HEK293 (cell line): ENCODE results near the gene IZUMO2.

Experiments
- CTCF ChIA-PET: fragments of 350-600 bp; formaldehyde crosslinking; extraction: SDS; loops from one replicate; lab custom pipeline; 2021; ENCODE audit warnings: antibody characterized with exemption; lab: Yijun Ruan, JAX
- POLR2A ChIA-PET: fragments of 300-600 bp; formaldehyde crosslinking; extraction: SDS; loops from one replicate; lab custom pipeline; 2020; ENCODE audit warnings: antibody characterized with exemption, inconsistent platforms; lab: Yijun Ruan, JAX
- H3K27ac ChIP-seq: fragments of 200-500 bp; sonication (Bioruptor generic); 2 replicates; pipeline ENCODE4 v1.5.1; 2014; ENCODE audit warnings: low read depth, low read length, control low read depth, inconsistent platforms; ENCODE audit errors: extremely low read depth
- H3K36me3 ChIP-seq, 2 experiments: fragments of 200-500 bp in 1 of 2; sonication (Bioruptor generic) in 1 of 2; 1 replicate in 1 of 2; 2 replicates in 1 of 2; pipeline ENCODE4 v1.5.1; 2014 to 2017; ENCODE audit warnings: inconsistent platforms in 2 of 2, low read length in 2 of 2; ENCODE audit not compliant: control insufficient read depth in 2 of 2, insufficient read depth in 1 of 2
- H3K4me1 ChIP-seq: fragments of 200-500 bp; sonication (Bioruptor generic); 2 replicates; pipeline ENCODE4 v1.5.1; 2014; ENCODE audit warnings: mild to moderate bottlenecking, low read length, inconsistent platforms; ENCODE audit not compliant: control insufficient read depth, insufficient read depth
- H3K4me3 ChIP-seq: 2 replicates; pipeline ENCODE4 v1.5.1; 2011; ENCODE audit warnings: low read depth, mild to moderate bottlenecking, control low read depth, low read length, moderate library complexity
- H3K9me3 ChIP-seq: fragments of 200-500 bp; sonication (Bioruptor generic); 2 replicates; pipeline ENCODE4 v1.5.1; 2014; ENCODE audit warnings: low read depth, low read length, inconsistent platforms; ENCODE audit not compliant: control insufficient read depth, insufficient read depth
- PRDM1 ChIP-seq: fragments of 450-650 bp; formaldehyde crosslinking; IDR thresholded peaks from 2 replicates; pipeline ENCODE4; 2016; ENCODE audit warnings: missing biosample characterization, missing genetic modification characterization
- ZBTB17 ChIP-seq: fragments of 450-650 bp; formaldehyde crosslinking; IDR thresholded peaks from 2 replicates; pipeline ENCODE4 v1.5.1; 2016; ENCODE audit warnings: missing biosample characterization, missing genetic modification characterization
- ZFP37 ChIP-seq: fragments of 450-650 bp; formaldehyde crosslinking; IDR thresholded peaks from 2 replicates; pipeline ENCODE4 v1.5.1; 2016; ENCODE audit warnings: missing biosample characterization, missing genetic modification characterization
- ZNF175 ChIP-seq: fragments of 450-650 bp; formaldehyde crosslinking; IDR thresholded peaks from 2 replicates; pipeline ENCODE4 v1.5.1; 2016; ENCODE audit warnings: missing biosample characterization, missing genetic modification characterization
- ZNF24 ChIP-seq: fragments of 450-650 bp; formaldehyde crosslinking; IDR thresholded peaks from 2 replicates; pipeline ENCODE4 v1.5.1; 2016; ENCODE audit warnings: missing biosample characterization, missing genetic modification characterization
- ZNF26 ChIP-seq: fragments of 450-650 bp; formaldehyde crosslinking; IDR thresholded peaks from 2 replicates; pipeline ENCODE4 v1.5.1; 2016; ENCODE audit warnings: missing biosample characterization, missing genetic modification characterization
- ZNF335 ChIP-seq: fragments of 450-650 bp; formaldehyde crosslinking; conservative IDR thresholded peaks from 2 replicates; pipeline ENCODE4 v1.5.1; 2016; ENCODE audit warnings: missing biosample characterization, missing genetic modification characterization
- ZNF366 ChIP-seq: fragments of 450-650 bp; formaldehyde crosslinking; conservative IDR thresholded peaks from 2 replicates; pipeline ENCODE4 v1.5.1; 2016; ENCODE audit warnings: missing biosample characterization, missing genetic modification characterization
- ZNF623 ChIP-seq: fragments of 450-650 bp; formaldehyde crosslinking; IDR thresholded peaks from 2 replicates; pipeline ENCODE4 v1.5.1; 2016; ENCODE audit warnings: missing biosample characterization, missing genetic modification characterization
- ZNF624 ChIP-seq: fragments of 450-650 bp; formaldehyde crosslinking; IDR thresholded peaks from 2 replicates; pipeline ENCODE4 v1.5.1; 2017; ENCODE audit warnings: missing biosample characterization, missing genetic modification characterization
- ZNF626 ChIP-seq: fragments of 450-650 bp; sonication (Bioruptor Pico); formaldehyde crosslinking; IDR thresholded peaks from 2 replicates; pipeline ENCODE4 v1.5.1; 2018; ENCODE audit warnings: missing biosample characterization, missing genetic modification characterization, inconsistent platforms
- ZNF677 ChIP-seq: fragments of 450-650 bp; IDR thresholded peaks from 2 replicates; pipeline ENCODE4 v1.5.0; 2018; ENCODE audit warnings: missing biosample characterization, mild to moderate bottlenecking, missing genetic modification characterization, moderate library complexity
- TF ChIP-seq, protein P1 (sequence below): fragments of 450-650 bp; formaldehyde crosslinking; IDR thresholded peaks from 2 replicates; pipeline ENCODE4 v1.5.1; 2016; ENCODE audit warnings: missing biosample characterization, missing genetic modification characterization
- TF ChIP-seq, protein P2 (sequence below): fragments of 450-650 bp; formaldehyde crosslinking; IDR thresholded peaks from 2 replicates; pipeline ENCODE4 v1.5.1; 2017; ENCODE audit warnings: missing biosample characterization, missing genetic modification characterization
- TF ChIP-seq, protein P3 (sequence below): fragments of 450-650 bp; formaldehyde crosslinking; IDR thresholded peaks from 2 replicates; pipeline ENCODE4 v1.5.1; 2016; ENCODE audit warnings: missing biosample characterization, missing genetic modification characterization

IZUMO2 gene

DNA sequence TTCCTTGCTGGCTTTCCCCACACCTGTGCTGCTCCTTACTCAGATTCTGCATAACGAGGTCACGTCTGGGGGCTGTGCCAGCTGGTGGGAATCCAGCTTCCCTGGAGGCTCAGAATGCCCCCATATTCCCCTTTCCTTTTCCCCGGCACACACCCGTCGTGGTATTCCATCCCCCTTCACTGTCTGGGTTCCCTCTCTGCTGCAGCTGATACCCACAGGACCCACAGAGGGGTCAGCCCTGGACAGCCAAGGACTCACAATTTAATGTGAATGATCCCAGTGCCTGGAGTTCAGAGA is 36.1 kb upstream of the IZUMO2 start (continued):
- TF ChIP-seq, protein P1, sequence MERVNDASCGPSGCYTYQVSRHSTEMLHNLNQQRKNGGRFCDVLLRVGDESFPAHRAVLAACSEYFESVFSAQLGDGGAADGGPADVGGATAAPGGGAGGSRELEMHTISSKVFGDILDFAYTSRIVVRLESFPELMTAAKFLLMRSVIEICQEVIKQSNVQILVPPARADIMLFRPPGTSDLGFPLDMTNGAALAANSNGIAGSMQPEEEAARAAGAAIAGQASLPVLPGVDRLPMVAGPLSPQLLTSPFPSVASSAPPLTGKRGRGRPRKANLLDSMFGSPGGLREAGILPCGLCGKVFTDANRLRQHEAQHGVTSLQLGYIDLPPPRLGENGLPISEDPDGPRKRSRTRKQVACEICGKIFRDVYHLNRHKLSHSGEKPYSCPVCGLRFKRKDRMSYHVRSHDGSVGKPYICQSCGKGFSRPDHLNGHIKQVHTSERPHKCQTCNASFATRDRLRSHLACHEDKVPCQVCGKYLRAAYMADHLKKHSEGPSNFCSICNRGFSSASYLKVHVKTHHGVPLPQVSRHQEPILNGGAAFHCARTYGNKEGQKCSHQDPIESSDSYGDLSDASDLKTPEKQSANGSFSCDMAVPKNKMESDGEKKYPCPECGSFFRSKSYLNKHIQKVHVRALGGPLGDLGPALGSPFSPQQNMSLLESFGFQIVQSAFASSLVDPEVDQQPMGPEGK, result no peak
- no peak for TF ChIP-seq ZNF677 (tag by site-specific recombination)

GRCh38 chr19:50198431-50199258 is 35.6 kb upstream of the IZUMO2 start:
- no peaks in the 10 kb centered on the region for H3K9me3 ChIP-seq
- TF ChIP-seq PRDM1 (peak; percentile 49; the same call in 1 of the 2 replicates), ZNF24 (tag by site-specific recombination) (no peak), ZNF366 (tag by site-specific recombination) (peak; percentile 66), ZNF626 (tag by site-specific recombination) (no peak), ZNF335 (tag by site-specific recombination) (peak; percentile 83), ZNF175 (tag by site-specific recombination) (no peak), ZFP37 (tag by site-specific recombination) (no peak), ZBTB17 (tag by site-specific recombination) (peak; percentile 4; the same call in 1 of the 2 replicates)
- TF ChIP-seq, protein P2, sequence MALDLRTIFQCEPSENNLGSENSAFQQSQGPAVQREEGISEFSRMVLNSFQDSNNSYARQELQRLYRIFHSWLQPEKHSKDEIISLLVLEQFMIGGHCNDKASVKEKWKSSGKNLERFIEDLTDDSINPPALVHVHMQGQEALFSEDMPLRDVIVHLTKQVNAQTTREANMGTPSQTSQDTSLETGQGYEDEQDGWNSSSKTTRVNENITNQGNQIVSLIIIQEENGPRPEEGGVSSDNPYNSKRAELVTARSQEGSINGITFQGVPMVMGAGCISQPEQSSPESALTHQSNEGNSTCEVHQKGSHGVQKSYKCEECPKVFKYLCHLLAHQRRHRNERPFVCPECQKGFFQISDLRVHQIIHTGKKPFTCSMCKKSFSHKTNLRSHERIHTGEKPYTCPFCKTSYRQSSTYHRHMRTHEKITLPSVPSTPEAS (tag by site-specific recombination), result no peak
- H3K27ac ChIP-seq, result no peak overlapping the region
- POLR2A ChIA-PET, result interaction anchor here (0.7 to 0.8 kb wide), 2 partner anchors 135 to 543 kb away, joined by 3 read pairs; no protein-coding TSS in a partner anchor
- no peak overlapping the region for H3K4me3 ChIP-seq
- no peaks in the 10 kb centered on the region for H3K36me3 ChIP-seq
- peaks cover 4% of the 10 kb centered on the region; the same call in 1 of the 2 replicates for H3K4me1 ChIP-seq
- CTCF ChIA-PET, result interaction anchor here (0.7 to 1.1 kb wide), 5 partner anchors 8 to 104 kb away, joined by 3 to 5 read pairs (median 4); no protein-coding TSS in a partner anchor

DNA sequence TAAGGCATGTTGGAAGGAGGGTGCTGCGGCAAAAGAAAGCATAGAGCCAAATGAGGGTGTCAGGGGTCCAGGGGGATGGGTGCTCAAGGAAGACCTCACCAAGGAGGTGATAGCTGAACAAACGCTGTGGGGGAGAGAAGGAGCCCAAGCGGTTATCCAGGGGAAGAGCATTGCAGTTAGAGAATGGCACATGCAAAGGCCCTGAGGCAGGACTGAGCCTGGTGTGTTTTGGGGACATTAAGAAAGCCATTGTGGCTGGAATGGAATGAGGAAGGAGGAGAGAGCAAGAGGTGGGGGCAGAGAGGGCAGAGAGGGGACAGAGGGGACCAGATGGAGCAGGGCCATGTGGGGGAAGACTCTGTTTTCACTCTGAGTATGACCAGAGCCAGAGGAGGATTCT is 34.3 kb upstream of the IZUMO2 start:
- POLR2A ChIA-PET, result no interaction called here
- Histone ChIP-seq H3K4me3 (no peak overlapping the region), H3K9me3 (no peaks in the 10 kb centered on the region), H3K36me3 (no peaks in the 10 kb centered on the region), H3K27ac (no peak overlapping the region), H3K4me1 (peaks cover 4% of the 10 kb centered on the region; the same call in 1 of the 2 replicates)
- TF ChIP-seq ZNF26 (tag by site-specific recombination) (no peak), ZNF624 (tag by site-specific recombination) (no peak), ZNF623 (tag by site-specific recombination) (peak; percentile 98)
- TF ChIP-seq, protein P3, sequence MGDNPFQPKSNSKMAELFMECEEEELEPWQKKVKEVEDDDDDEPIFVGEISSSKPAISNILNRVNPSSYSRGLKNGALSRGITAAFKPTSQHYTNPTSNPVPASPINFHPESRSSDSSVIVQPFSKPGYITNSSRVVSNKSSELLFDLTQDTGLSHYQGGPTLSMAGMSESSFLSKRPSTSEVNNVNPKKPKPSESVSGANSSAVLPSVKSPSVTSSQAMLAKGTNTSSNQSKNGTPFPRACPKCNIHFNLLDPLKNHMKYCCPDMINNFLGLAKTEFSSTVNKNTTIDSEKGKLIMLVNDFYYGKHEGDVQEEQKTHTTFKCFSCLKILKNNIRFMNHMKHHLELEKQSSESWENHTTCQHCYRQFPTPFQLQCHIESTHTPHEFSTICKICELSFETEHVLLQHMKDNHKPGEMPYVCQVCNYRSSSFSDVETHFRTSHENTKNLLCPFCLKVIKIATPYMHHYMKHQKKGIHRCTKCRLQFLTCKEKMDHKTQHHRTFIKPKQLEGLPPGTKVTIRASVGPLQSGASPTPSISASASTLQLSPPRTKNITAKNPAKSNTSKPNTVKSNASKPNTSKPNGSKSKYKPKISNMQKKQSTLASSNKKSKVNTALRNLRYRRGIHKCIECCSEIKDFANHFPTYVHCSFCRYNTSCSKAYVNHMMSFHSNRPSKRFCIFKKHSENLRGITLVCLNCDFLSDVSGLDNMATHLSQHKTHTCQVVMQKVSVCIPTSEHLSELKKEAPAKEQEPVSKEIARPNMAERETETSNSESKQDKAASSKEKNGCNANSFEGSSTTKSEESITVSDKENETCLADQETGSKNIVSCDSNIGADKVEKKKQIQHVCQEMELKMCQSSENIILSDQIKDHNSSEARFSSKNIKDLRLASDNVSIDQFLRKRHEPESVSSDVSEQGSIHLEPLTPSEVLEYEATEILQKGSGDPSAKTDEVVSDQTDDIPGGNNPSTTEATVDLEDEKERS (tag by site-specific recombination), result peak; percentile 54; the same call in 1 of the 2 replicates
- CTCF ChIA-PET, result interaction anchor here (0.7 kb wide), 1 partner anchor 16 kb away, joined by 4 read pairs; no protein-coding TSS in a partner anchor
